Neural cell (in vitro differentiated cells): ENCODE results near the gene DECR2. TPM values are rescaled to one million over a fixed set of nuclear protein-coding genes. Genes with fewer than 3 reads are reported as not detected.

Experiments
- H2AFZ ChIP-seq: fragments of 200-600, 300-800 bp; sonication (generic), shearing (Covaris generic); 2 replicates; pipeline ENCODE4 v1.6.0; 2014; ENCODE audit warnings: low read depth, mild to moderate bottlenecking, antibody characterized with exemption, low read length, moderate library complexity
- H3F3A ChIP-seq: fragments of 200-600 bp; shearing (Covaris generic); 2 replicates; pipeline ENCODE4 v1.6.1; 2016; ENCODE audit warnings: mild to moderate bottlenecking, moderate library complexity, mixed read lengths, antibody characterized with exemption, low read length; ENCODE audit not compliant: insufficient read depth, poor library complexity, severe bottlenecking
- H3K27ac ChIP-seq: fragments of 200-600, 300-800 bp; sonication (generic), shearing (Covaris generic); 2 replicates; pipeline ENCODE4 v1.5.1; 2014; ENCODE audit warnings: mild to moderate bottlenecking, low read length, moderate library complexity
- H3K27me3 ChIP-seq: fragments of 300-800, 200-600 bp; sonication (generic), shearing (Covaris generic); 2 replicates; pipeline ENCODE4 v1.6.0; 2014; ENCODE audit warnings: mild to moderate bottlenecking, low read depth, low read length, moderate library complexity; ENCODE audit not compliant: insufficient read depth
- H3K36me3 ChIP-seq: fragments of 300-800, 200-600 bp; sonication (generic), shearing (Covaris generic); 2 replicates; pipeline ENCODE4 v1.5.1; 2014; ENCODE audit warnings: mild to moderate bottlenecking, antibody characterized with exemption, low read length, moderate library complexity; ENCODE audit not compliant: insufficient read depth
- H3K4me2 ChIP-seq: fragments of 300-800, 200-600 bp; sonication (generic), shearing (Covaris generic); 2 replicates; pipeline ENCODE4 v1.6.0; 2014; ENCODE audit warnings: mild to moderate bottlenecking, low read length
- H3K4me3 ChIP-seq: fragments of 300-800, 200-600 bp; sonication (generic), shearing (Covaris generic); 2 replicates; pipeline ENCODE4 v1.5.1; 2014; ENCODE audit warnings: mild to moderate bottlenecking, low read length, moderate library complexity
- H3K79me2 ChIP-seq: fragments of 200-600 bp; shearing (Covaris generic); replicated peaks from 2 replicates; pipeline ENCODE4 v1.6.0; 2014; ENCODE audit warnings: mild to moderate bottlenecking, low read length, moderate library complexity; ENCODE audit not compliant: insufficient read depth
- H3K9ac ChIP-seq: fragments of 300-800, 200-600 bp; sonication (generic), shearing (Covaris generic); 2 replicates; pipeline ENCODE4 v1.6.1; 2016; ENCODE audit warnings: mild to moderate bottlenecking, low read length, mixed read lengths
- H3K9me2 ChIP-seq: fragments of 200-600 bp; shearing (Covaris generic); 2 replicates; pipeline ENCODE4 v1.6.1; 2016; ENCODE audit warnings: mild to moderate bottlenecking, low read length, mixed read lengths; ENCODE audit not compliant: insufficient read depth
- H3K9me3 ChIP-seq: fragments of 200-600, 300-800 bp; sonication (generic), shearing (Covaris generic); 2 replicates; pipeline ENCODE4 v1.6.1; 2016; ENCODE audit warnings: mild to moderate bottlenecking, mixed run types, low read length, moderate library complexity, mixed read lengths
- H4K20me1 ChIP-seq: fragments of 200-600 bp; shearing (Covaris generic); 2 replicates; pipeline ENCODE4 v1.6.1; 2016; ENCODE audit warnings: mild to moderate bottlenecking, mixed run types; ENCODE audit not compliant: insufficient read depth
- CTCF ChIP-seq: fragments of 450-650 bp; IDR thresholded peaks from 2 replicates; pipeline ENCODE4 v1.5.1; 2014; ENCODE audit warnings: antibody characterized with exemption, mild to moderate bottlenecking, moderate library complexity; ENCODE audit not compliant: poor library complexity, severe bottlenecking
- EP300 ChIP-seq: fragments of 450-650 bp; conservative IDR thresholded peaks from 2 replicates; pipeline ENCODE4 v1.6.1; 2014; ENCODE audit warnings: antibody characterized with exemption, mild to moderate bottlenecking, moderate library complexity; ENCODE audit not compliant: poor library complexity, severe bottlenecking
- EZH2 ChIP-seq: fragments of 200-600, 300-800 bp; shearing (Covaris generic), sonication (generic); IDR thresholded peaks from 2 replicates; pipeline ENCODE4 v1.6.1; 2014; ENCODE audit warnings: antibody characterized with exemption, low read length, borderline replicate concordance, mild to moderate bottlenecking; ENCODE audit not compliant: insufficient read depth, poor library complexity, severe bottlenecking
- MXI1 ChIP-seq: fragments of 450-650 bp; conservative IDR thresholded peaks from 2 replicates; pipeline ENCODE4 v1.6.1; 2014; ENCODE audit warnings: antibody characterized with exemption, mild to moderate bottlenecking; ENCODE audit not compliant: poor library complexity, severe bottlenecking
- POLR2AphosphoS5 ChIP-seq: IDR thresholded peaks from 2 replicates; pipeline ENCODE4 v1.6.1; 2012
- RAD21 ChIP-seq: fragments of 450-650 bp; conservative IDR thresholded peaks from 2 replicates; pipeline ENCODE4 v1.6.1; 2014; ENCODE audit warnings: antibody characterized with exemption, mild to moderate bottlenecking, moderate library complexity
- REST ChIP-seq: IDR thresholded peaks from 2 replicates; pipeline ENCODE4 v1.6.1; 2012; ENCODE audit warnings: borderline replicate concordance
- SMC3 ChIP-seq: fragments of 450-650 bp; conservative IDR thresholded peaks from 2 replicates; pipeline ENCODE4 v1.6.1; 2014; ENCODE audit warnings: antibody characterized with exemption, mild to moderate bottlenecking, moderate library complexity; ENCODE audit not compliant: poor library complexity
- TAF1 ChIP-seq: IDR thresholded peaks from 2 replicates; pipeline ENCODE4 v1.6.1; 2012; ENCODE audit warnings: low read depth
- polyA plus RNA-seq: library from polyadenylated mRNA; depleted of rRNA; stranded (reverse); fragments of >200 nt; gene quantifications from 2 replicates; pipeline ENCODE4 v1.2.3, GENCODE V29; 2014

The DECR2 gene
- polyA plus RNA-seq, 1 donor from 2014 or later = 58.8 TPM

- H3K9ac ChIP-seq = peak overlapping the region; percentile 73
- peak overlapping the region; percentile 84 for H3K4me2 ChIP-seq
- TF ChIP-seq POLR2AphosphoS5 (no peak), MXI1 (no peak), TAF1 (no peak), SMC3 (no peak)
- H4K20me1 ChIP-seq = peaks cover 4% of the 10 kb centered on the region
- H3K9me2 ChIP-seq = no peaks in the 10 kb centered on the region
- peak overlapping the region; percentile 95 for H3K4me3 ChIP-seq
- no peaks in the 10 kb centered on the region for H3K36me3 ChIP-seq
- H2AFZ ChIP-seq = no peak overlapping the region
- H3K27ac ChIP-seq = no peak overlapping the region
- no peaks in the 10 kb centered on the region for H3F3A ChIP-seq
- no peaks in the 10 kb centered on the region for H3K27me3 ChIP-seq
- H3K79me2 ChIP-seq = peaks cover 6% of the 10 kb centered on the region
- no peaks in the 10 kb centered on the region for H3K9me3 ChIP-seq
These were observed 20.5 kb upstream of the DECR2 start for GRCh38 chr16:381012-381788.

- Histone ChIP-seq H3K9ac (peak within 1 kb of the TSS; percentile 73), H2AFZ (peak within 1 kb of the TSS; percentile 33), H3K27me3 (no peaks in the 10 kb centered on the region), H3K9me2 (no peaks in the 10 kb centered on the region), H3K36me3 (no peaks in the 10 kb centered on the region), H3K9me3 (no peaks in the 10 kb centered on the region), H3F3A (no peaks in the 10 kb centered on the region), H3K27ac (peak within 1 kb of the TSS; percentile 37), H3K4me2 (peak within 1 kb of the TSS; percentile 84), H3K79me2 (peaks cover 6% of the 10 kb centered on the region), H4K20me1 (peaks cover 4% of the 10 kb centered on the region), H3K4me3 (peak within 1 kb of the TSS; percentile 95)
- TF ChIP-seq TAF1 (no peak), EP300 (peak; percentile 11), MXI1 (peak; percentile 79), POLR2AphosphoS5 (peak; percentile 63)
These were observed 19.6 kb upstream of the DECR2 start, which contains the start of gene PGAP6 for GRCh38 chr16:381789-382717. Gene PGAP6 (minus strand): TSS chr16:381978. CDS start chr16:381821, 157 bp downstream.

- Histone ChIP-seq H3K4me2 (peak overlapping the region; percentile 51), H4K20me1 (peaks cover 4% of the 10 kb centered on the region), H3K79me2 (peaks cover 6% of the 10 kb centered on the region), H3K4me3 (peak overlapping the region; percentile 77), H3K9ac (peak overlapping the region; percentile 69), H2AFZ (peak overlapping the region; percentile 21), H3K36me3 (no peaks in the 10 kb centered on the region), H3K27me3 (no peaks in the 10 kb centered on the region), H3K9me3 (no peaks in the 10 kb centered on the region), H3F3A (no peaks in the 10 kb centered on the region), H3K9me2 (no peaks in the 10 kb centered on the region), H3K27ac (peak overlapping the region; percentile 42)
- peak; percentile 51 for TF ChIP-seq REST
- peak; percentile 66 for TF ChIP-seq MXI1
- TF ChIP-seq POLR2AphosphoS5 = peak; percentile 59
- no peak for TF ChIP-seq TAF1
- no peak for TF ChIP-seq EP300
- peak; percentile 19 for TF ChIP-seq SMC3
- peak; percentile 44 for TF ChIP-seq CTCF
- peak; percentile 33 for TF ChIP-seq RAD21
- no peak for TF ChIP-seq EZH2
These were observed 18.2 kb upstream of the DECR2 start for GRCh38 chr16:383326-384051.
